ENCODE results near the gene CAMKMT.

The CAMKMT gene

DNA sequence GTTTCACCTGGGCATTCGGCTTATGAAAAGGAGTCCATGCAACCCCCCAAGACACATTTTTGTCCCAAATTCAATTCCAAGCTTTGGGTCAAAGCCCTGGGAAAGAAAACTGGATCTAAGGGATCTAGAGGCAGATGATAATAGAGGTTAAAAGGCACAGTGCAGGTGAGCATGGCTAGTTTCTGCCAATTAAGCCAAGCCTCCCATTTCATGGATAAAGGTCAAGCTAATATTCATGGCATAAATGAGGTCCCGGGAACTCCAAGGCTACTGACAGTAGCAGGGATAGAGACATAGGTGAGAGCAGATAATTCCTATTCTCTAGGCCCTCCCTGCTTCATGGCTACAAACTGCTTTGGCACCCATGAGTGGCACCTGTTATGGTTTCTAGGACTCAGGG is 83.1 kb downstream of the CAMKMT start:
- no peak for DNase-seq (ENCODE audit: low spot score)

DNA sequence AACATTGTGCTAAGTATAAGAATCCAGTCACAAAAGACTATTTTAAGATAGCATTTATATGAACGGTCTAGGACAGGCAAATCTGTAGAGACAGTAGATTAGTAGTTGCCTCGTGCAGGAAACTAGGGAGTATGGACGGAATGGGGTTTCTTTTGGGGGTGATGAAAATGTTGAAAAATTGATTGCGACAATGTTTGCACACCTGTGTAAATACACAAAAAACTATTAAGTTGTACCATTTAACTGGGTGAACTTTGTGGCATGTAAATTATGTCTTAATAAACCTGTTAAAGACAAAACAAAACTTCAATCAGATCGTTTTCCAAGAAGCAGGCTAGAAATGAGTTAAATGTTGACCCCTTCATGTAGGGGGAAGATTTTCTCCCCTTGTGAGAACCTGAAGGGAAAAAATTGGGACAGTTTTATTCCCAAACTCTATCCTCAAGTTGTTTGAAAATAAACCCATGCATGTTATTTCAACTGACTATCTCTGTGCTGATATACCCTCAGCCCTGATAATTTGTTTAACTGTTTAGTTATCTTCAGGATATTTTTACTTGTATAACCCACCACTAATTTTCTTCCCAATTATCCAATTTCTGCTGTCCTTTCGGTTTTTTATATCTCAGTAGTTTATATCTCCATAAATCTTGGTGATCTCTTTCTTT is 87.2 kb downstream of the CAMKMT start:
- DNase-seq (ENCODE audit: low spot score) = no peak

DNA sequence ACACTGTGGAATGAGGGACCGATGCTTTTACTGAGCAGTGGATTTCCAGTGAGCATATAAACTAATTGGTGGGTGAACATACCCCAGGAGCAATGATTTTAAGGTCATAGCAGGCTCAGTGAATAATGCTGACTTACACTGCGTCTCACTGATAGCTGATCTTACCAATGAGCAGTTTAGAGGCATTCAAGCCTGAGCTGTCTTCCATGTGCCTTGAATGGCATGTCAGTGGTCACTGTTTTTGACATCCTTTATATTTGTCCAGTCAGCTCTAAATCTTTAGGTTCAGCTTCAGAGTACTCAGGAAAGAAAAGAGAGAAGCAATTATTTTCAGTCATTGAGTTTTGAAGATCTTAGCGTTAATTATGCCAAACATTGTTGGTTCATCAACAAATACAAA is 88.3 kb downstream of the CAMKMT start:
- DNase-seq (ENCODE audit: low spot score) = no peak

DNA sequence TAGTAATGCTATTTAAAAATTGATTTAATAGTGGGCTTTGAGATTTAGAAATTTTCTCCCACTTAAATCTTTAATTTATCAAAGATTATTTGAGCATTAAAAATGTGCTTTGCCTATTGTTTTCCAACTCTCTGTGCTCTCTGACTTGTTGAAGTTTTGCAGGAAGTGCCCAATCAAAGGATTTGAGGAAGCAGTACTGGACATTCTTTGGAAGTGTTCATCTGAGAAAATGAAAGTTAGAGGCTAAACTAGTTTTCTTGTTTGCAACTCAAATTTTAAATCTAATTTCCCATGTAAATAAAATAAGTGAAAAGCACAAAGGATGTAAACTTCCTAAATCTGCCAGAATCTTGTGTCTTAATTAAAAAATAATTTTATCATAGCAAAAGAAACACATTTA is 89.1 kb downstream of the CAMKMT start:
- DNase-seq (ENCODE audit: low spot score) = no peak

DNA sequence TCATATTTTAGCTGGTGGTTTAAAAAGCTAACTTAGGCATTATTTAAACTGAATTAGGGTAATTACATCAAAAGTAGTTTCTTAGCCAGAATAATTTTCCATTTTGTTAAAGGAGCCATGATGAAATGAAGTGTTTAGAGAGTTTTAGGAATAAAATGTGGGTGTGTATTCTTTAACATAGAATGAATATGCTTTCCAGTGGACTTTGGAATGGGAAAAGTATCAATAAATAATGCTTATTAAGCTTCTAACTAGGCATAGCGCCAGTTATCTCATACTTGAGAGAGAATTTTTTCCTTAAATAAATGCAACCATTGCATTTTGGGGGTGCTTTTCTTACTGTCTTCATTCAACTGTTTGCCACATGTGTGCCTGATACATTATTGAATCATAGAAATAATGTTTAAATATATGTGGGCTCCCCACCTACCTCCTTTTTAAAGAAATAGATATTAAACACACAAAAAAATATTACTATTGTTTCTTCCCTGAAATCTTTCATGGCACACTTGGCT is 90.4 kb downstream of the CAMKMT start:
- no peak for DNase-seq (ENCODE audit: low spot score)

DNA sequence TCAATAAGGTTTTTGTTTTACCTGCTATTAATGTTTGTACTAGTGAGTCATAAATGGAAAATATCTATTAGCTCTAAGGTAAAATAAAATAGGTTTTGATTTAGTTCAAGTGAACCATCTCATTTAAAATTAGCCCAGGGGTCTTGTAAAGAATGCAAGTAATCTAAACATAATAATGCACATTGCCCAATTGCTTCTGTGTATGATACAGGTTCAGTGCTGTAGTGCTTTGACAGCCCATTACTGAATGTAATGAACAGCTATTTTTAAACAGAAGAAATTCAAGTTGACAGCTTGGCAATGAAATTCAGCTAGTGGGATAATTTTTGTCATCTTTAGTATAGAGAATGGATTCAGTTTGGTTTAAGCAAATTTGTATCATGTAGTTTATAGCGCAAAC is 91.5 kb downstream of the CAMKMT start:
- no peak for DNase-seq (ENCODE audit: low spot score)

DNA sequence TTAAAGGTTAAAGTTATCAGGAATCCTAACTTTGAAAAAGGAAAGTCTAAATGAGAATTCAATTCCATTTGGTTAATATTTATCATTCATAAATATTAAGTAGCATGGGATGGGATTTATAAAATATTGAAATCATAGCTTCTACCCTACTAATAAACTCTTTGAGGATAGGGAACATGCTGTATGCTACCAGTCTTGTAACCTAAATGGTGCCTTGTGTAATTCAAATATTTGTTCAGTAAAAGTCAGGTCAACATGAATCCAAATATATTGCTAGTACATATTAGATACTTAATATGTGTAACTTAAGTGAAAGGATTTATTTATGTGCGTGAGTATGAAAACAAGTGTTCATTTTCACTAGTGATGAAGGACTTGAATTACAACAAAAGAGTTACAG is 94.1 kb downstream of the CAMKMT start:
- DNase-seq (ENCODE audit: low spot score) = no peak

DNA sequence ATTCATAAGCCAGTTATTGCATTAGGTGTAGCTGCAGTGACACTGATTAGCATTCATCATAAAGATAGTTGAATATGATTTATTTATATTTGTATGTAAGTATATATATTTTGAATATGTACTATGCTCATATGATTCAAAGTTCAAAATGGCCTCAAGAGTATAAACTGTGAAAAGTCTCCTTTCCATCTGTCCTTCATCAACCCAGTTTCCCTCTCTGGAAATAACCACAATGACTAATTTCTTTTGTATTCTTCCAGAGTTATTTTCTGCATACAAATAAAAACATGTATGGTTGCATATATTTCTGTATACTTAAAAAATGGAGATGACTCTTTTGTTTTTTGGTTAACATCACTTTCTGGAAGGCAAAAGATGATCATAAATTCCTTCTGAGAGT is 95.2 kb downstream of the CAMKMT start:
- no peak for DNase-seq (ENCODE audit: low spot score)

DNA sequence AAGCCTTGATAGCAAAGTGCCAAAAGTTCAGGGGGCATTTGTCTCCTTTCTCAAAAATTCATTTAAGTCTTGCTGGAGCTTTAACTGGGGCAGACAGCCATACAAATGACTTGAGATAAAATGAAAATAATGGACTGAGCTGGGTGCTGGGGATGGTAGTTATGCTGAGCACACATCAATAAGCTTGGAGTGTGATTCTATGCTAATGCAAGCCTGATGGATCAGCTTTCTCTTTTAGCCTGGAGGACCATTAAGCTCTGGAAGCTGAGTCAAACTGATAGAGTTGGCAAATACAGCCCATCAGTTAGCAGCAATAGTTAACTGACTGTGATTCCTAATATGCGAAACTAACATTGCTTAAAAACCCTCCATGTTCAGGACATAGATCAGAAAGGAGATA is 98.0 kb downstream of the CAMKMT start:
- DNase-seq (ENCODE audit: low spot score) = no peak

DNA sequence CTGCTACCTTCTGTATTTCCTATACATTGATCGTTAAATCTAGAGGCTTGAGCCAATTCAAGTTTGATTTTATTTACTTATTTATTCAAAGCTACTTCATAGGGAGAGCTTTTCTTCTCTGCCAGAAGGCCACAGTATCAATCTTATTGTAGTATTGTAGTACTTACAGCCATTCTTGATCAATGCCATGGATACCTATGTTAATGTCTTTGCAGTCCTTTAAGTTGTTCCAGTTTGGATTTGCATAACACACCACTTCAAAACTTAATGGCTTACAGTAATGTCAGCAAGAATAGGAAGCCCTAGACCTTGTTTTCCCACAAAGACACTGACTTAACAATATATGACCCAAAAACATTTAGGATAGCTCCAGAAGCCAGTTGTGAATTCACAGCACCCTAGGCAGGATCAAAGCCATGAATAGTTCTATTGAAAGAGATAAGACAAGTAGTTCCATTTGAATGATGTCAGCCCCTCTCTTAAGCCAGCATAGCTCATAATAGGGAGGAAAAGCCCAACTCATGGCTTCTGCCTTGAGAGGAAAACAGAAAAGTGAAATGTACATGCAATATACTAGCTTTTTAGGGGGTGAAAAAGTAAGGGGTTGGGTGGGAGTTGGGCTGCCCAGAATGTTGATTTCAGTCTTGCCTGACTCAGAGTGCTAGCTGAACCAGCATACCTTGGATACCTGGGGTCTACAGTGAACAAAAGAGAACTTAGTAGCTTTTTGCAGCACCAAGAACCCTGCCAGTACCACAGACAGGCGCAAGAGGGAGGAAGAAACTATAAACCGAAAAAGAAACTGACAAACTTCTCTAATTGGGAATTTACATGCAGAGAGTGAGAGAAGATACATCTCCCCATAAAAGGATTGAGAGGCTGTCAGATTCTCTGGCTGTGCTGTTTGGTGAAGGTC is 101.4 kb downstream of the CAMKMT start:
- no peak for DNase-seq (ENCODE audit: low spot score)

DNA sequence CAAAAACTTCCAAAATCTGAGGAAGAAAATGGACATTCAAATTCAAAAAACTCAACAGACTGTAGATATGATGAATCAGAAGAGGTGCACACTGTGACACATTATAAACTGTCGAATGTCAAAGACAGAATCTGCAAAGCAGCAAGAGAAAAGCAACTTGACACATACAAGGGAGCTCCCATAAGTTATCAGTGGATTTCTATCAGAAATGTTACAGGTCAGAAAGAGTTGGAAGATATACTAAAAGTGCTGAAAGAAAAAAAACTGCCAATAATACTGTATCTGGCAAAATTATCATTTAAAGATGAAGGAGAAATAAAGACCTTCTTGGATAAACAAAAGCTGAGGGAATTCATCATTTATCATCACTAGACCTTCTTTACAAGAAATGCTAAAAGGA is 102.7 kb downstream of the CAMKMT start:
- no peak for DNase-seq (ENCODE audit: low spot score)

DNA sequence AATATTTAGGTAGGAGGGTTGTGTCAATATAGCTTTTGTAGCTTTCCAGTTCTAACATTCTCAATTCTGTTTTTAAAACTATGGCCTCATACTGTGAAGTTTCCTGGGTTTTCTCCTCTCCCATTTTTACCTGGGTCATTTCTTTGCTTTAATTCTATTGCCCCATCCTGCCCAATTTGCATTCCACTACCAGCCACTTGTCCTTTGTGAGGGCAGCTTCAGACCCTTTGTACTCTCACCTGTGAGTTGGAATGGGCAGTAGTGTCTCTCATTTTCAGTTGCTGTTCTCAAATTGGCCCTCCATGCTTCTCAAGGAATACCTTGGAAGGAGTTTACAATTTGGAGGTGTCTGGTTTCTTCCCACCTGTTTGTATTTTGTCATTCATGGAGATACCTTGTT is 108.4 kb downstream of the CAMKMT start:
- DNase-seq (ENCODE audit: low spot score) = no peak

DNA sequence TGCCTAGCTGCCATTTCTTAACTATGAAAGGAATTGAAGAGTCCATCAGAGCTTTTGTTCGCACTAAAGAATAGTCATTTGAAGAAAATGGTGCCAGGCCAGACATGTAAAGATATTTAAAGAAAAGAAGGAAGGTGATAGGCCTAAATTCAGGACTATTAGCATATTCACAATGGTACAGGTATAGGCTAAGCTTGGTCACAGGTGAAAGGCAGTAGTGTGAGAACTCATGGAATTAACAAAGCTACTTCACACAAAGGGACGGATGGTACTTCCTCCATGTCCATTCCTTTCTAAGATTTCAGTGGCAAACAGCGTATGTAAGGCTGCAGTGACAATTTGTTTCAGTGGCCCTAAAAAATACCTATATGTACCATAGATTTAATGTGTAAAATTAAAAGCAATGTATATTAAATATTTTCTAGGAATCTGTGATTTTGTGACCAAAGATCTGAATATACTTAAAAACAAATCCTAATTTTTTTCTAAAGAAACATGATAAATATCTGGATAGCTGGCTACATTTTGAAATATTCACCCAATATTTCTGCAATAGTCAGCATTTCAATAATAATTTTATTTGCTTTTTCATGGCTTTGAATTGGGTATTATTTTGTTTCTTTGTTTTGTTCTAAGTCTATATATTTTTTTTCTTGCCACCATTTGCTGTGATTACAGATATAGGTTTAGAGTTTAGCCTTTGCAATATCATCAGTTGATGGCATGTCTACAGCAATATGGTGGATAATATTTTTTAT is 116.1 kb downstream of the CAMKMT start:
- DNase-seq (ENCODE audit: low spot score) = no peak

DNA sequence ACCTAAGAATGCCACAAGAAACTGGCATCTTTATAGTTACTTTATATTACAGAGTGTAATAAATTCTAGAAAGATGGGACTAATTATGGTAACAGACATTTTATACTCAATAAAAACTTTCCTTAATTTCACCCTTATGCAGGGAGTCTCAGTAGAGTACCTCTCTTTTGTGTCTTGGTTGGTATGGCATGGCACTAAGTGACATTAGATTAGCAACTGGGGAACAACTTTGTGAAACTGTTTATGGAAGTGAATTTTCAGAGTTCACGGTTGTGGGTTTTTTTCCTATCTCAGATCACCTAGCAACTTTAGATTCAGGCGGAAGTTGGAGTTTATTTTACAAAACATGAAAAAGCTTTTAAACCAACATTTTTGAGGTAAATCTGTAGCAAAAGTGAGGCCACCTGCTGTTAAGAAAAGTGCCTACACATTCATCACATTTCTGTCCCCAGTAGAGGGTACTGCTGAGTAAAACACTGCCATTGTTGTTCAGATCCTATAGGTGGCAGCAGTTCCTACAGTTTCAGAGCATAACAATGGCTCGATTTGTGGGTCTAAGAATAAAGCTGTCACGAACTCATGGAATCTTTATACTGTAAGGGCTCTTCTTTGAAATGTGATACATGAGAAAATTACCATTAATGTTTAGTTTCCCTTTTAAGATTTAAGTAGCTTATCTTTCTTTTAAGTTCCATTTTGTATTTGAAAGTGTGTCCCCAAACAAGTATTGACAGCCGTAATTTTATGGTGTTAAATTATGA is 117.6 kb downstream of the CAMKMT start:
- peak; percentile 70 for DNase-seq (ENCODE audit: low spot score)

DNA sequence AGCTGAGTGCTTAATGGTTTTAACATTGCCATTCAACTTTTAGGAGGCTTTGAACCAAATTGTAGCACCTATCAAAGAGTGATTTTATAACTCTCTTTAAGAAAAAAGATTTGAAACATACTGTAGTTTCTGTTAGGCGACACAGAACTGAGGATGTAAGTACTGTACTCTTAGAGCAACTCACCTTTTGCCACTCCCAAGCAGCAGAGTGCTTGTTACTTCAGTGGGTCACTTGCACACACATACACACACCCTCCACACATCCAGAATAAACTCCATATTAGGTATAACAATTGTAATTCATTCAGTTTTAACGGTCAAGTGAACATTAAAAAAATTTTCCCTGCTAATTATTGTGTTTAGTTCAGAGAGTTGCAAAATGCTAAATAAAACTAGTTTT is 118.3 kb downstream of the CAMKMT start:
- DNase-seq (ENCODE audit: low spot score) = no peak

DNA sequence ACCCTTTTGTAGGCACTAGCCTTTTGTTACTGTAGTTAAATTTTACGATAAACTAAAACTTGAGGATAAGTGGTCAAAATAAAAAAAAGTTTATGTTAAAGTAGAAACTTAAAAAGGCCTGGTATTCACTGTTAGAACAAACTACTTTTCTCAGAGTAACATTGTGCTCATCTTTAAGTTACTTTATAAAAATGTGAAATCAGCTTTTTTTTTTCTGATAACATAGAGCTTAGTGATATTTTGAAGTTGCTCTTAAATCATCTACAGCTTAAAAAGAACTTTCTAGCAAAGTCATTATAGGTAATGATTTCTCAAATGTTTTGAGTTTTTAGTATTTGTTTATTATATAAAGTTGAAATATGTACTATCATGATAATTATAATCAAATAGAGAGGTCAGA is 125.3 kb downstream of the CAMKMT start:
- no peak for DNase-seq (ENCODE audit: low spot score)

DNA sequence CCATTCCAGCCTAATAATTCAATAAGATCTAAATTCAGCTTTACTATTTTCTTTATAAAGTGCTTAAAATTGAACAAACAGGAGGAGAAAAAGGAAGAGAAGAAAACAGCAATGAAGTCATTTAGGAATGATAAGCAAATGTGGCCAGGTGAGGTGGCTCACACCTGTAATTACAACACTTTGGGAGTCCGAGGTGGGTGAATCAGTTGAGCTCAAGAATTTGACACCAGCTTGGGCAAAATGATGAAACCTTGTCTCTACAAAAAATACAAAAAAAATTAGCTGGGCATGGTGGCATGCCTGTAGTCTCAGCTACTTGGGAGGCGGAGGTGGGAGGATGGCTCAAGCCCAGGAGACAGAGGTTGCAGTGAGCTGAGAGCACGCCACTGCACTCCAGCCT is 129.0 kb downstream of the CAMKMT start:
- DNase-seq (ENCODE audit: low spot score) = no peak

DNA sequence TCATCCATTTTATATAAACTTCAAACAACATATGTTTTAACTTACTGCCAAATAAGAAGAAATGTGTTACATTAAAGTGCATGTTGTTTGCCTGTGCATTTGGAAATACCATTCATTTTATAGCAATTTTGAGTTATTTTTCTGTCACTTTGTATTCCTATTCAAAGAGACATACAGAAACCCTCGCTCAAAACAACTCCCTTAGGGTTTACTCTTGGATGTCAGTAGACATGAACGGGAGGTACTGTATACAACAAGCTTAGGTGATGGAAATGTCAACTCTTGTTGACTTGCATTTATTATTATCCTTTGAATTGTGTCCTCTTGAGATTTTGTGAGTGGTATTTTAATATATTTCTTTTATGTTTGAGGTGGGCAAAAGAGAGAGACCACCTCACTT is 132.3 kb downstream of the CAMKMT start:
- DNase-seq (ENCODE audit: low spot score) = no peak

DNA sequence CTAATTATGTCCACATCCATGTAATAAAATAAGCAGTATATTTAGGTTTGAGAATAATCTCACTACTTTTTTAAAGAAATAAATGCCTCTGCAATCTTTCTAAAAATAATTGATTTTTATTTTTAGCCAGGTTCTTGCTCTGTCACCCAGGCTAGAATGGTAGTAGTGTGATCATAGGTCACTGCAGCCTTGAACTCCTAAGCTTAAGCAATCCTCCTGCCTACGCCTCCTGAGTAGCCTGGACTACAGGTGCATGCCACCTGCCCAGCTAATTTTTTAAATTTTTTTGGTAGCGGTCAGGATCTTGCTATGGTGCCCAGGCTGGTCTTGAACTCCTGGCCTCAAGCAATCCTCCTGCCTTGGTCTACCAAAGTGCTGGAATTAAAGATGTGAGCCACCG is 133.3 kb downstream of the CAMKMT start:
- DNase-seq (ENCODE audit: low spot score) = no peak

DNA sequence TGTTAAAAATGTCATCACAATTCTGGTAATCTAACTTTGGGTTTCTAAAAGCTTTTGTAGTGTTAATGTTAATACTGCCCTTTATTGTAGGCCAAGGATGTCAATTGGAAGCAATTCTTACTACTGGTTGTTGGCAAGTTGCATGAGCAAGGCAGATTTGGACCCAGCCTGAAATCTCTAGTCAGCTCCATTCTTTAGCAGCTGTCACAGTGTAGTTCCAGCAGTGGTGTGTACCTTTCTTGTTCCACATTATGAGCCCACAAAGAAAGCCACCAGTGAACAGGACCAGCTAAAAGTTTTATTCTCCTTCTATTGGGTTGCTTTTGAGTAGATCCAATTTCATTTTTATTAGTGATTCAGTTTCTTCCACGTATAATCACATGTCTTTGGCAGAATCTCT is 133.8 kb downstream of the CAMKMT start:
- DNase-seq (ENCODE audit: low spot score) = no peak

DNA sequence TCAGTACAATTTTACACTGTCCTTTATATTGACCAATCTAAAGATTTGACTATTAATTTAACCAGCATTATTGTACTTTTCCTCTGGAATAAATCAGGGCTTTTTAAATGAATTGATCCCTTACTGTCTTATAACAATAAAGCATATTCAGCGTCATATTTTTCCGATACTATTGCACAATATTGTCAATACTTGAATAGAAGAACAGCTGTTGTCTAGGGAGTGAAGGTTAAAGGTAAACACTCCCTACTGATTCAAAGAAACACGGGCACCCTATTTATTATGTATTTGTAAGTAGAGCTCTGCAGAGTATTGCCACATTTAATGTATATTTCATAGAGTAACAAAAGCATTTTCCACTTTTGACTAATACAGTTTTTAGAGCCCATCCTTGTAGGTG is 134.4 kb downstream of the CAMKMT start:
- no peak for DNase-seq (ENCODE audit: low spot score)

DNA sequence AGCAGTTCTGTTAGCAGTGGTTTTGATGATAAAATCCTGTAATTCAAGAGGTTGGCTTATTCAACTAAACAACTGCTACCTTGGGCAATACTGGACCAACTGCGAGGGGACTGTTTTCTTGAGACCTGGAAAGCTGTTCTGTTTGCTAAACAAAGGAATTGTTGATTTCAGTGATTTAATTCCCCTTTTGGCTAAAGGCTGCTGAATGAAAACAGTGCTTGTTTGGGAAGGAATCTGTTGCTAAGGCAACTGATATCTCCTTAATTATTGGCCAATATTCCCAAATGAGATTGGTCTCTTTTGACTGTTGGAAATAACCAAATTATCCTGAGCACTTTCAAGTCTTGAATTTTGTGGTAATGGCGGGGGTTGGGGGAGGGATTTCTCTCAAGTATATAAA is 136.8 kb downstream of the CAMKMT start:
- no peak for DNase-seq (ENCODE audit: low spot score)
